MG63 (cell line): ENCODE data around the gene AQP1. TPM values are rescaled to one million over a fixed set of nuclear protein-coding genes. Genes with fewer than 3 reads are reported as not detected.

Experiments used
- DNase-seq: peaks from one replicate; pipeline ENCODE4 v3.0.0-alpha.2; 2020
- H3K27me3 ChIP-seq: fragments of 250-450 bp; sonication (Bioruptor Pico); 2 replicates; pipeline ENCODE4 v1.5.1; 2020; ENCODE audit warnings: mild to moderate bottlenecking, moderate library complexity
- H3K36me3 ChIP-seq: fragments of 250-450 bp; sonication (Bioruptor Pico); 2 replicates; pipeline ENCODE4 v1.5.1; 2020; ENCODE audit warnings: mild to moderate bottlenecking, moderate library complexity
- H3K4me3 ChIP-seq: fragments of 250-450 bp; sonication (Bioruptor Pico); 2 replicates; pipeline ENCODE4 v1.5.1; 2020; ENCODE audit warnings: mild to moderate bottlenecking, moderate library complexity
- H3K9me3 ChIP-seq: fragments of 250-450 bp; sonication (Bioruptor Pico); 2 replicates; pipeline ENCODE4 v1.5.1; 2020; ENCODE audit warnings: mild to moderate bottlenecking, moderate library complexity
- total RNA-seq: library from RNA; depleted of rRNA; stranded (reverse); fragments of >200 nt; shearing (Covaris generic); gene quantifications from 2 replicates; pipeline ENCODE4 v1.2.3, GENCODE V29; 2014; ENCODE audit warnings: low replicate concordance

AQP1 gene
- total RNA-seq, 1 experiment from 2014 or later, result not detected

DNA sequence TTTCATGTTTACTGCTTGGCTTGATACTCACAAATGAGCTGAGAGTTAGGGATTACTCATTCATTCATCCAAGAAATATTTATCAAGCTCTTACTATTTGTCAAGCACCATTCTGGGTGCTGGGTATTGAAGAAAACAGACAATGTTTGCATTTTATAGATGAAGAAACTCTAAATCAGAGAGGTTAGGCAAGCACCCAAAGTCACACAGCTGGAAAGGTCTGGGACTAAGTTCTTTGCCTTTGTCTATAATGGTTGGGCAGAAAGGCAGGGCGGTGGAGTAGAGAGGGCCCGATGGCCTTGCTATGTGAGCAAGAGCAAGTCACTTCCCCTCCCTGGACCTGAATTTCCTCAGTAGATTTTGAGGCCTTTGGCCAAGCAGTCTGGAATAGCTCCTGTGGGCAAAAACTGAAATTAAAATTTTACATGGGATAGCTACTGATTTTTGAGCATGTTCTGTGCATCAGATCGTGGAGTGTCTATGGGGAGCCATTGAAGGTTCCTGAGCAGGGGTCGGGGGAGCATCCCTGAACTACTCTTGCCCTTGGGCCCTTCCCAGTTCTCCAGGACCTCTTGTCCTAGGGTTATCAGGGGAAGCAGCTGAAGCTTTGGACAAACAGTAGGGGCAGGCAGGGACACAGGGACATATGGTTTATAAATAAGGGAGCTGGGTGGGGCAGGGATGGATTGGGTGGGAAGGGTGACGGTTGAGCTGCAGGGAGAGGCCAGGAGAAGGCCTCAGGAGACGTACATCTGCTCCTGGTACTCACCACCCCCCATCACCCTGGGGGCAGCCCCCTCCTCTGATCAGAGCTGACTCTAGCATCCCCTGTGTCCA lies 23.3 kb downstream of the AQP1 start:
- Histone ChIP-seq H3K9me3 (no peaks in the 10 kb centered on the region), H3K36me3 (no peaks in the 10 kb centered on the region), H3K4me3 (no peak overlapping the region), H3K27me3 (peaks cover 12% of the 10 kb centered on the region)
- no peak for DNase-seq

DNA sequence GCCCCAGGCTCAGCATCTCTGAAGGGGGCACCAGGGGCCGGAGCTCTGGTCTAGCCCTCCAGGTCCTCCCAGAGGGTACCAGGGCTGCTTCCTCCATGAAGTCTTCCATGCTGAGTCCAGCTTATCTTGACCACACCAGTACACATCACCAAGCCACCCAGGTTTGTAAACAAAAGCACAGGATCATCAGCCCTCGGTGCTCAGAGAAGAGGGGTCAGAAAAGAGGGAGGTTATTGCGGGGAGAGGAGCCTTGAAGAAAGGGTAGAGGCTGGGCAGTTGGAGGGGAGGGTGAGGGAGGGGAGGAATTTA lies 23.9 kb downstream of the AQP1 start:
- H3K4me3 ChIP-seq, result no peak overlapping the region

GRCh38 chr7:30936650-30937245 lies 25.1 kb downstream of the AQP1 start:
- Histone ChIP-seq H3K27me3 (peaks cover 21% of the 10 kb centered on the region), H3K36me3 (no peaks in the 10 kb centered on the region), H3K9me3 (no peaks in the 10 kb centered on the region), H3K4me3 (no peak overlapping the region)
- DNase-seq, result no peak

More for the DNA sequence above, 23.9 kb downstream of the AQP1 start:
- no peak for DNase-seq
- no peaks in the 10 kb centered on the region for H3K36me3 ChIP-seq
- peaks cover 18% of the 10 kb centered on the region for H3K27me3 ChIP-seq
- H3K9me3 ChIP-seq, result no peaks in the 10 kb centered on the region

DNA sequence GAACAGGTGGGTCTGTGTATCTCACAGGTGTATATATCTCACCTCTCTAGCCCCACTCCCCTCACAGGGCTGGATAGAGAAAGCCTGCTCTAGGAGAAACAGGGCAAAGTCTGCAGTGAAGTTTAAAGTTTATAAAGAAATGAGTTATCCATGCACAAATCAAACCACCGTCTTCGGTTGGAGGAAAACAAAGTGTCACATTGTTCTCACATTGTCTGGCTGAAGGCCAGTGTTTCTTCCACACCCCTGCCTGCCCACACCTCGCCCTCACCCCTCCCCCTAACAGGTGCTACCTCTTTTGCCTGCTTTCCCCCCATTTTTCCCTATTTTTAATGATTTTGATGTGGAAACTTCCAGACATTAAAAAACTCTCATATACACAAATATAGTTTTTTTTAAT lies 25.8 kb downstream of the AQP1 start:
- no peaks in the 10 kb centered on the region for H3K9me3 ChIP-seq
- H3K4me3 ChIP-seq, result no peak overlapping the region
- DNase-seq, result no peak
- no peaks in the 10 kb centered on the region for H3K36me3 ChIP-seq
- peaks cover 21% of the 10 kb centered on the region for H3K27me3 ChIP-seq

- DNase-seq, result peak; percentile 65
- no peaks in the 10 kb centered on the region for H3K36me3 ChIP-seq
- no peaks in the 10 kb centered on the region for H3K9me3 ChIP-seq
- H3K4me3 ChIP-seq, result no peak overlapping the region
- H3K27me3 ChIP-seq, result peaks cover 28% of the 10 kb centered on the region
Observed at GRCh38 chr7:30938435-30939316, 27.0 kb downstream of the AQP1 start.

DNA sequence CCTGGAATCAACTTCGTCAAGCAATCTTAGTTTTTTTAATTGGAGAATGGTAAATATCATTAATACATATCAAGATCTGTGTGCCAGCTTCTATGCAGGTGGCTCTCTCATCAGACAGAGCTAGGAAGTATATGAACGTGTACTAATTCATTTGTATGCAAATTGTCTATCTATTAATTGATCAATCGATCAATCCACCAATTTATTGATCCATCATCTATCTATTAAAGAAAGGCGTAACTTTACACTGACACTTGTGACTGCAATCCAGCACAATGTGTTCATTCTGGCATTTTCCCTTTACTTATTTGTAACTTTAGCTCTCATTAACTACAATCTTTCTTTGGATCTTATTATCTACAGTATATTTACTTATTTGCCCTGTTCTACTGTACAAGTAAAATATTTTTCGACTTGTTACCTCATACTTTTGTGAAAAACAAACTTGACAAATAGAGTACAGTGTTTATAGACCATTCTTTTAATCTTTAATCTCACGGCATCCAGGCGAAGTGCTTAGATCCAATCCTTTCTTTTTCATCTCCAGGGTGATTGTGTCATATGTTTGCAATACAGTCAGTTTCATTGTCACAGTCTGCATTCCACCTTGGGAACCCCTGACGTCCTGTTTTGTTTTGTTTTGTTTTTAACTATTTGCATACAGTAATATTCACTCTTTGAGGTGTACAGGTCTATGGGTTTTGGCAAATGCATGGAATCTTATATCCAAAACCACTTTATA lies 30.1 kb downstream of the AQP1 start:
- H3K4me3 ChIP-seq, result no peak overlapping the region
- peaks cover 6% of the 10 kb centered on the region for H3K9me3 ChIP-seq
- H3K27me3 ChIP-seq, result peaks cover 40% of the 10 kb centered on the region
- no peak for DNase-seq
- no peaks in the 10 kb centered on the region for H3K36me3 ChIP-seq

DNA sequence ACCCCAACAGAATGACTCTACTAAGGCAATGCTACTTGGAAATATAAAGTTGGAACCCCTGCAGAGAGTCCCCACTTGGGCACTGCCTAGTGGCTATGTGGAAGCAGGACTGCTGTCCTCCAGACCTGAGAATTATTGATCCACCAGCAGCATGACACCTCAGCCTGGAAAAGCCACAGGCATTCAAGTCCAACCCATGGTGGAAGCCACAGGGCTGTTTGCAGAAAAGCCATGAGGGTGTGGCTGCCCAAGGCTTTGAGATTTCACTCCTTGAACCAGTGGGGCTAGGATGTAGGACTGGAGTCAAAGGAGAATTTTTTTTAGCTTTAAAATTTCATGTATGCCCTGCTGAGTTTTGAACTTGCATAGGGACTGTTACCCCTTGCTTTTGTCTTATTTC lies 38.5 kb downstream of the AQP1 start:
- no peak for DNase-seq
- peaks cover 19% of the 10 kb centered on the region for H3K27me3 ChIP-seq
- H3K9me3 ChIP-seq, result peaks cover 1% of the 10 kb centered on the region; the same call in 1 of the 2 replicates
- no peak overlapping the region for H3K4me3 ChIP-seq
- H3K36me3 ChIP-seq, result no peaks in the 10 kb centered on the region

- no peak overlapping the region for H3K4me3 ChIP-seq
- DNase-seq, result no peak
- H3K9me3 ChIP-seq, result peaks cover 5% of the 10 kb centered on the region
- no peaks in the 10 kb centered on the region for H3K36me3 ChIP-seq
- peaks cover 10% of the 10 kb centered on the region for H3K27me3 ChIP-seq
Observed at GRCh38 chr7:30954914-30955313, 43.3 kb downstream of the AQP1 start.

GRCh38 chr7:30956704-30957103 lies 45.1 kb downstream of the AQP1 start:
- H3K27me3 ChIP-seq, result peaks cover 10% of the 10 kb centered on the region
- DNase-seq, result no peak

DNA sequence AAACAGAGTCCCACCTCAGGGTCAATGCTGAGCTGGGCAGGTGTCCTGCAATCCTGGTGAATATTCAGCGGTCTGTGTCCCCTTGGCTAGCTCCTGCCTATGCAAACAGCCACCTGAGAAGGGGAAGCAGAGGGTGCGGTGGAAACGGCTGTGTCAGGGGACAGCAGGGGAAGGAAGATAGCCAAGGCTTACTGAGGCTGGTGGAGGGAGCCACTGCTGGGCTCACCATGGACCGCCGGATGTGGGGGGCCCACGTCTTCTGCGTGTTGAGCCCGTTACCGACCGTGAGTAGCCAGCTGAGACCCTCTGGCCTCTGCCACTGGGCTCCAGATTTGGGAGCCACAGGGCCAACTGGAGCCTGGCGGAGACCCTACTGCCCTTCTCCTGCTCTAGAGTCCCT lies 52.2 kb downstream of the AQP1 start, which contains the start of gene GHRHR:
TSS of gene GHRHR (plus strand) at position 112 of the 400 bp plus-strand sequence. CDS start at position 228, 116 bp downstream.
- no peak for DNase-seq
- no peaks in the 10 kb centered on the region for H3K27me3 ChIP-seq
- H3K4me3 ChIP-seq, result no peak within 1 kb of the TSS
- H3K36me3 ChIP-seq, result no peaks in the 10 kb centered on the region
- no peaks in the 10 kb centered on the region for H3K9me3 ChIP-seq

More at GRCh38 chr7:30956704-30957103, 45.1 kb downstream of the AQP1 start:
- Histone ChIP-seq H3K4me3 (no peak overlapping the region), H3K9me3 (peaks cover 5% of the 10 kb centered on the region), H3K36me3 (no peaks in the 10 kb centered on the region)

DNA sequence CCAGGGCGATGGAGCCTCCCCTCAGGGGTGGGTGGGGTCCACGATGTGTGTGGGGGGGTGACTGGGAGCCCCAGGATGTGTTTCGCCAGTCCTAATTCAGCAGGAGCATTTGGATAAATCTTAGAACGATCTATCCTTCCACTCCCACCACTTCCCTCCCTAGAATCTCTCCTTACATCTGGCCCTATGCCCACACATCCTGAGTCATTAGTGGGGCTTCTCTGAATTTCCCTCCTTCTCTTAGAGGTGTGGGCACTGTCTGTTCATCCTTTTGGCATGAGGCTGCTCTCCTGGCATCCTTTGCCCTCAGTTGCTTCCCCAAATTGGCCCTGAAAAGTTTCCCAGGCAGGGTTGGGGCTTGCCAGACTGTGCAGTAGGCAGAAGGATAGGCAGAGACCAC lies 53.7 kb downstream of the AQP1 start:
- no peak for DNase-seq
- Histone ChIP-seq H3K4me3 (no peak overlapping the region), H3K9me3 (no peaks in the 10 kb centered on the region), H3K27me3 (no peaks in the 10 kb centered on the region), H3K36me3 (no peaks in the 10 kb centered on the region)

DNA sequence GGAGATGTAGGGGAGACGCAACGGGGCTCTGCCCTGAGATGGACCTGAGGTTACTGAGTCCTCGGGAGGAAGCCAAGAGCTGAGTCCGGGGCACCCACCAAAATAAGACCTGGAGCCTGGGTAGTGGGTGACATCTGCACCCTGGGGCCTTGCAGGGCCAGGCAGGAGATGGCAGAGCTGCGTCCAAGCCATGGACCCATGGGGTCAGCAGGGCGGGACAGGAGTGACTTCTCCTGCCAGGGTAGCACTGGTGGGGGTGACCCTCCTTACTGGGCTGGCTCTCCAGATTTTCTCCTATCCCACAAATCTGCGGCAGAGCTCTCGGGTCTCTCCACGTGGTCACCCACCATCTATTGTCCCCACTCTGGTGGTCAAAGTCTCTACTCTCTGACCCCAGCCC lies 54.2 kb downstream of the AQP1 start:
- H3K9me3 ChIP-seq, result no peaks in the 10 kb centered on the region
- no peaks in the 10 kb centered on the region for H3K36me3 ChIP-seq
- DNase-seq, result no peak
- no peaks in the 10 kb centered on the region for H3K27me3 ChIP-seq
- no peak overlapping the region for H3K4me3 ChIP-seq

- DNase-seq, result no peak
- no peaks in the 10 kb centered on the region for H3K9me3 ChIP-seq
- H3K36me3 ChIP-seq, result no peaks in the 10 kb centered on the region
- H3K4me3 ChIP-seq, result no peak overlapping the region
- H3K27me3 ChIP-seq, result no peaks in the 10 kb centered on the region
Observed at GRCh38 chr7:30968294-30968693, 56.6 kb downstream of the AQP1 start.

DNA sequence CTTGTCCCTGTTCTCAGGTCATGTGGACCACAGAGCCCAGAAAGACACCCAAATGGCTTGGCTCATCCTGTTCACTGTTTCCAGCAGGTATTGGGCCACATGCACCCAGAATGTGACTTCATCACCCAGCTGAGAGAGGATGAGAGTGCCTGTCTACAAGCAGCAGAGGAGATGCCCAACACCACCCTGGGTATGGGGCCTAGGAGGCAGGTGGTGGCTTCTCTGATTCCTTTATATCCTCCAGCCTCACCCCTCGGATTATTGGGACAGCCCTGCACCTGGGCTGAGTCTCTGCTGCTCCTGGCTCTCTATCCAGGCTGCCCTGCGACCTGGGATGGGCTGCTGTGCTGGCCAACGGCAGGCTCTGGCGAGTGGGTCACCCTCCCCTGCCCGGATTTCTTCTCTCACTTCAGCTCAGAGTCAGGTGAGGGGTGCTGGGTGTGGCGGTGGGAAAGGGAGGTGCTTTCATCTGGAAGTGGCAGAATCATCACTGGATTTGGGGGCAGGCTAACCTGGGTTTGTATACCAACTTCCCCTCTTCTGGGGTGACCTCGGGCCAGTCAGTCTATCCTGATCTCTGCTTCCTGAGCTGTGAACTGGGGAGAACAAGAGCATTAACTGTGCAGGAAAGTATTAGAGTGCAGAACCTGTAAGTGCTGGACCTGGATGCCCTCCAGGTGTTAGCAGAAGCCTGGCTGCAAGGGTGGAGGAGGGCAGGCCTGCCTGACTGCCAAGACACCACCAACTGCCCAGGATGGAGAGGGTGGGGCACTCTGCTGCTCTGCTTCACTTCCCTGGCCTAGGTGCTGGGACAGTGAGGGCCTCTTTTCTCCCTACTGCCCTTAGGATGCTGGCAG lies 57.3 kb downstream of the AQP1 start:
- DNase-seq, result no peak
- H3K9me3 ChIP-seq, result no peaks in the 10 kb centered on the region
- H3K36me3 ChIP-seq, result no peaks in the 10 kb centered on the region
- no peak overlapping the region for H3K4me3 ChIP-seq
- no peaks in the 10 kb centered on the region for H3K27me3 ChIP-seq

DNA sequence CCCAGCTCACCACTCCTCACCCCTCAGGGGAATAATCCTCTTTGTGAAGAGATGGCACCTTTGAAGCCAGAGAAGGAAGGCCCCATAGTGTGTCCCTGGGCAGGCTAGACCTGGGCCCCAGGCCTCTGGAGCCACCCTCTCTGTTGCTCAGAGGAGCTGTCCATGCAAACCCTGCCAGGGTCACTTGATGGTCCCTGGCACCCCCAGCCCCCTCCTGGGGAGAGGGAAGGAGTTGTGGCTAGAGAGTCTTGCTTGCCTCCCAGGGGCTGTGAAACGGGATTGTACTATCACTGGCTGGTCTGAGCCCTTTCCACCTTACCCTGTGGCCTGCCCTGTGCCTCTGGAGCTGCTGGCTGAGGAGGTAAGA lies 57.9 kb downstream of the AQP1 start:
- Histone ChIP-seq H3K9me3 (no peaks in the 10 kb centered on the region), H3K27me3 (no peaks in the 10 kb centered on the region), H3K36me3 (no peaks in the 10 kb centered on the region), H3K4me3 (no peak overlapping the region)
- no peak for DNase-seq

GRCh38 chr7:30970074-30970473 lies 58.4 kb downstream of the AQP1 start:
- H3K27me3 ChIP-seq, result no peaks in the 10 kb centered on the region
- DNase-seq, result no peak
- H3K9me3 ChIP-seq, result no peaks in the 10 kb centered on the region
- H3K36me3 ChIP-seq, result no peaks in the 10 kb centered on the region
- H3K4me3 ChIP-seq, result no peak overlapping the region
